Measurements from ENCODE around the gene MZF1.

Gene MZF1

DNA sequence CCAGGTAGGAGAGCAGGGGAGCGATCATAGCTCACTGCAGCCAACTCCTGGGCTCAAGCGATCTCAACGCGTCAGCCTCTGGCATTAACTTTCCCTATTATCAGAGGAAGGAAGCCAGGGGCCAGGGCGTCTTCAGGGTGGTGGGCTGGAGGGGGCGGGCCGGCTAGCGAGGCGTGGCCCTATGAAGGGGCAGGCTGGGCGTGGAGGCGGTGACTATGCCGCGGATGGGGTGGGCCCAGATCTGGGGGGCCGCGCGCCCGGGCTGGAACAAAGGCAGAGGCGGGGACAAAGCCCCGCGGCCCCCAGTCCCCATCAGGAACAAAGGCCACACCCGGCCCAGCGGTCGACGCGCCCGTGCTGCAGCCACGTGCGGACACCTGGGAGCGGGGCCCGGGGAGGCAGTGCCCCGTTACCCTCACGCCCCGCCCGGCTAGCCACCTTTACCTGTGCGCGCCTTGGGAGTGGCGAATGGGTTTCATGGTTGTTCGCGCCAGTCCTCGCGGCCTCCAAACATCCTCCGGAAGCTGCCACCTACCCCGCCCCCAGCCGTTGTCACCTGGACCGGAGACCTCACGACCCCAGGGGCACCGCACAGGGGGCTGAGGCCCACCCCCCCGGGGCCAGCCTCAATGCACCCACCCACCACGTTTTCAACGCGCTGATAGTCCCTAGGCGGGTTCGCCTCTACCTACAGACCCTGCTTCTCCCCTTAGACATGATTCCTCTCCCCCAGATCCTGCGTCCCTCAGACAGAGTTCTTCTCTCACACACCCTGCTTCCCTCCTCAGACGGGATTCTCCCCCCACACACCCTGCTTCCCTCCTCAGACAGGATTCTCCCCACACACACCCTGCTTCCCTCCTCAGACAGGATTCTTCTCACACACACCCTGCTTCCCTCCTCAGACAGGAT, 34.6 kb downstream of the MZF1 start:
- no peak for DNase-seq

DNA sequence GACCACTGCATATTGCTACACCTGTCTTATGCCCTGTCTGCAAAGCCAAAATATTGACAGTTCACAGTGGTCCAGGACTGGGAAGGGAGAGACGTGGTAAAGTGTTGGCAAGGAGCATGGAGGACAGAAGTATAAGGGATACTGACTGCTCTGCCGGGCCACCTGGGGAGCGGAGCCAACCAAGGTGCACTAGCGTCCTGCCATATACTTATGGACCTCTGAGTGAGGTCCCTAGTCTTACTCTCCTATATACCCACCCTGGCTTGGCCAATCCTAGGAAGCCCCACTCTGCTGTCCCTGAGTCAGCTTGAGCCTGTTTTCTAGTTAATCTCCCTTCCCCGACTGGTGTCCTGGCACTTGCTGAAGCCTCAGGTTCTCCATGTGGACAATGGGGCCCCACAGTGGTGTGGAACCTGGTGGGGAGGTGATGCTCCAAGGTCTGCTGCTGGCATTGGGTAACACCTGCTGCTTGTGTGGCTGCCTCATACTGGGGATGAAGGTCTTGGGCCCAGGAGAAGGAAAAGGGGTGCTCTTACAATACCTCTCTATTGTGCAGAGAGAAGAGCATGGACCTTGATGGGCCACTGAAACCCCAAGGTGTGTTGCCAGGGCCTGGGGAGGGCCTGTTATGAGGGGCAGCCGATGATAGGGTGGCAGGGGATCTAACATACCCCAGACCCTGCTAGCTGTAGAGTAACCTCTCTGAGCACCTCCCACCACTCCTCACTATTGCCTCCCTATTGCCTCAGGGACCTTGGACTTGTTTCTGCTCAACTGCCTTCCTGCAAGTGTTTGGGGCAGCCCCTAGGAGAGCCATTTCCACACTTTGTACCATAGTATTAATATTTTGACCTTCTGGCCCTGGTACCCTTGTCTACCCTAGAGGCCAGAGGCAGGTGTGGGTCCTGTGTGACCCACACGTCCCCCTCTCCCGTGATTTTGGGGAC, 36.0 kb downstream of the MZF1 start:
- no peak for DNase-seq

DNA sequence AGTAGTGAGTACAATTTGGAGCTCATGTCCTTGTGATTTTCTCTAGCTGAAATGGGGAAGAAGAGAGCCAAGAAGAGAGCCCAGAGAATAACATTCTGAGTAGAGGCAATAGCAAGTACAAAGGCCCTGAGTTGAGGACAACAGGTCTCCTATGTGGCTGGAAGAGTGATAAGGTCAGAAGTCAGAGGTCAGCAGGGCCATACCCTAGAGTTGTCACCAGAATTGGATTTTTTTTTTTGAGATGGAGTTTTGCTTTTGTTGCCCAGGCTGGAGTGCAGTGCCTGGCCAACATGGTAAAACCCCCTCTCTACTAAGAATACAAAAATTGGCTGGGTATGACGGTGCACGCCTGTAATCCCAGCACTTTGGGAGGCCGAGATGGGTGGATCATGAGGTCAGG, 37.3 kb downstream of the MZF1 start:
- DNase-seq = no peak

DNA sequence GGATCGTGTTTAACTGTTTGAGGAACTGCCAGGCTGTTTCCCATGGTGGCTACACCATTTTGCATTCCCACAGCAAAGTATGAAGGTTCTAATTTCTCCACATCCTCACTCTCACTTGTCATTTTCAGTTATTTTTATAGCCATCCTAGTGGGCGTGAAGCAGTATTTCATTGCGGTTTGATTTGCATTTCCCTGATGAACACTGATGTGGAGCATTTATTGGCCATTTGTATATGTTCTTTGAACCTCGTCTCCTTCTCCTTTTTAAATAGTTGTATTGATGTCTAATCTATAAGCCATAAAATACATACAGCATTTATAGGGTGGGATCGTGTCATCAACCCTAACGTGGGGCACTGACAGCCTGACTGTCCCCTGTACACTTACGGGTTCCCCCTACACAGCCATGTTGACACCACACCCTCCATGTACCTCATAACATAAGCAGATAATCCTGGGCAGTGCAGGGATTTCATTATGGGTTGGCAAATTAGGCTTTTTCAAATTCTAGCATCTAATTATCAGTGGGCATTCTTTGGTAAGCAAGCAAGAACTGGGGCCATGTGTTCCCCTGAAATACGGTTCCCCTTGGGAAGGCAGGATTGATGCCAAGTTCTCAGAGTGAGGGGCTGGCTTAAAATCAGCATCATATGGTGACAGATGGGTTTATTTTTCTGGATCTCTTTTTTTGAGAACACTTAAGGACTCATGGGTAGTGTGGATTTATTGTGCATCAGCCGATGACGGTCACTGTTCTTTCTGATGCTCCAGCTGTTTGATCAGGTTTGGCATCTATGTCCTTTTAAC, 41.9 kb downstream of the MZF1 start:
- no peak for DNase-seq

DNA sequence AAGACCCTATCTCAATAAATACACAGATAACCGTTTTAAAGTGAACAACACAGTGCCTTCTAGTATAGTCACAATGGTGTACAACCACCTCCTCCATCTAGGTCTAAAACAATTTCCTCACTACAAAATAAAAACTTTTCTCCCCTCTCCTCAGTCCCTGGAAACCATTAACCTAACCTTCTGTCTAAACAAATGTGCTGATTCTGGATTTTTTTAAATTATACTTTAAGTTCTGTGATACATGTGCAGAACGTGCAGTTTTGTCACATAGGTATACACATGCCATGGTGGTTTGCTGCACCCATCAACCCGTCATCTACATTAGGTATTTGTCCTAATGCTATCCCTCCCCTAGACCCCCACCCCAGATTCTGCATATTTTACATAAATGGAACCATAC, 43.7 kb downstream of the MZF1 start:
- DNase-seq = no peak

DNA sequence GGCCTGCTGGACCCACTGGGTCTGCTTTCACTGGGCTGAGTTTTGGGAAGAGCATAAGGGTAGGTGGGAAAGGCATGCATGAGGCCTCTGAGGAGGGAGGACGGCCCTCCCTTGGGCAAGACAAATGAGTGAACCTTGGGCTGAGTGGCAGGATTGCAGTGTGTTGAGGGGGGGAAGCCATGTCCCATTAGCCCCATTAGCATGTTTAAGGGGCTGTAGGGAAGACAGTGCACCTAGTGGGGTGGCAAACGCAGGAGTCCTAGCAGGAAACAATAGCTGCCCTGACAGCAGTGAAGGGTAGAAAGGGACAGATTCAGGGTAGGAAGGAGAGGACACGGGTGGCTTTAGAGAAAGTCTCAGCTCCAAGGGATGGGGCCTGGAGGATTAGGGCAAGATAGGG, 50.4 kb downstream of the MZF1 start:
- DNase-seq = no peak

DNA sequence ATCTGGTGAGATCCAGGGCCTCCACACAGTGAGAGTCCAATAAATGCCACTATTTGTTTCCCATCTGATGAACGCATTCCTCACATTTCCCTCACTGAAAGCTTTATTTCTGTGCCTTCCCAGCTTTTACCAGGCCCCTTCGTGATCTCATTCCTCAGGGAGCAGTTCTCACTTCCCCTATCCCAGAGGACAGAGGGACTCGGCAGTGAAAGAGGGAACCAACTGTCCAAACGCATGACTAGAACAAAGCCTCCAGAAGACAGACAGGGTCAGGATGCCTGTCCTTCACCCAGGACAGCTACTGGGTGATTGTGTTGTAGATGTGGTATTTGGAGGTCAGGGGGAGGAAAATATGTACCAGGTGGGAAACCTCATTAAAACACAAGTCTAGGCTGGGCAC, 51.5 kb downstream of the MZF1 start:
- no peak for DNase-seq

DNA sequence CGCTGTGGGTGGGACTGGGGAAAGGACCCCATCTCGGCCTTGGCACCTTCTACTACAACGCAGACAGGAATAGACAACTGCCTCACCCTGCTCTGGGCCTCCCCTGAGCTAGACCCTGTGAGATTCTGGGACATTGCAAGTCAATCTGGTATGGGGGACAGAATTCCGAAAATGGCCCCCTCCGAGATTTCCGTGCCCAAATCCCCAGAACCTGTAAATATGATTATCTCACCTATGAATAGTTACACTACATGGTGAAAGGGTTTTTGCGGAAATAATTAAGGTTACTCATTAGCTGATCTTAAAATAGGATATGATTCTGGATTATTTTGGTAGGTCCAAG, 52.9 kb downstream of the MZF1 start:
- no peak for DNase-seq

DNA sequence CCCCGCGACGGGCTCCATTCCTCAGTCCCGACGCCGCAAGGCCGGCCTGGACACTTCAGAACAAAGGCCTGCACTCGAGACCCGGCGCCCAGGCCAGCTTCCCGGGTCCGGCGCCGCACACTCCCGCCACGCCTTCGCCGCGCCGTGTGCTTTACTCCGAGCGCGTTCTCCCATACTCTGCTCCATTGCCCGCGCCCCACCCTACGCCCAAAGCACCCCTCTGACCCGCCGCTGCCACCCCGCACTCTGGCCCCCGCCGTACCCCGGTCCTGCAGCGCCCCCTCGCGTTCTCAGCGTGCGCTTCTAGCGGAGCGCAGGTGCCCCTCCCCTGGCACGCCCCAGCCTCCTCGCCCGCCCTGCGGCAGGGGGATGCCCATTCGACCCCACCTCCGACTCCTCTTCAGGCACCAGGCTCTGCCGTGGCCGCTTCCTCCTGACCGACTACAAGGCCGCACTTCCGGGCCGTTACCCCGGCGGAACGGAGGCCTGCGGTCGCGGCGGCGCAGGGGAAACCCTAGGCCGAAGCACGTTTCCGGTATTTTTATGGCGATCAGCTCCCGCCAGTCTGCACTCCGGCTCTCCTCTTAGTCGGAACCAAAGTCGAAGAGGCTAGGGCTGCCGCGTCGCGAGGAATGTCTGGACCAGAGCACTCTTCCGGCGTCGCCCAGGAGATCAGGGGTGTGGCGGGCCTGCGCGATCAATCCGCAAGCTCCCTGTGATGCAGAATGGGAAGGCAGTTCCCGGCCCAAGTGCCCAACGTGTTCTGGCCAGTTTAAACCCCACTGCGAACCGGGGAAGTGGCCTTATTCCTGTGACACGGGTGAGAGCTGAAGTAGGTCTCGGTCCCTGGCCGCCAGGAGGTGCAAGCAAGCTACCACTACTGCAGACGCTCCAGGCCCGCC, 53.5 kb downstream of the MZF1 start, which contains the start of gene ZBTB45:
Gene ZBTB45 (minus strand): TSS at position 456 of the 902 bp plus-strand sequence. CDS start 2,137 bp downstream, outside the sequence.
- DNase-seq = peak; percentile 90

DNA sequence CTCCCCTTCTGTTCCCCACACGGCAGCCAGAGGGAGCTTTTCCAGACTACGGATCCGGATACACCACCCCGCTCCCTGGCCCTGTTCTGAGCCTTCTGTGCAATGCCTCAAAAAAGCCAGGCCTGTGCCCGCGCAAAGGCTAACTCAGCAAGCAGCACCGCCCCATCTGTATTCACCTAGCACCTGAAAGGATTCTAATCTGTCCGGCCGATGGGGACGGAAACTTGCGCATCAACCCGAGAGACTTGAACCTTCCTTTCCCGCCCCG, 54.1 kb downstream of the MZF1 start:
- peak; percentile 44 for DNase-seq

DNA sequence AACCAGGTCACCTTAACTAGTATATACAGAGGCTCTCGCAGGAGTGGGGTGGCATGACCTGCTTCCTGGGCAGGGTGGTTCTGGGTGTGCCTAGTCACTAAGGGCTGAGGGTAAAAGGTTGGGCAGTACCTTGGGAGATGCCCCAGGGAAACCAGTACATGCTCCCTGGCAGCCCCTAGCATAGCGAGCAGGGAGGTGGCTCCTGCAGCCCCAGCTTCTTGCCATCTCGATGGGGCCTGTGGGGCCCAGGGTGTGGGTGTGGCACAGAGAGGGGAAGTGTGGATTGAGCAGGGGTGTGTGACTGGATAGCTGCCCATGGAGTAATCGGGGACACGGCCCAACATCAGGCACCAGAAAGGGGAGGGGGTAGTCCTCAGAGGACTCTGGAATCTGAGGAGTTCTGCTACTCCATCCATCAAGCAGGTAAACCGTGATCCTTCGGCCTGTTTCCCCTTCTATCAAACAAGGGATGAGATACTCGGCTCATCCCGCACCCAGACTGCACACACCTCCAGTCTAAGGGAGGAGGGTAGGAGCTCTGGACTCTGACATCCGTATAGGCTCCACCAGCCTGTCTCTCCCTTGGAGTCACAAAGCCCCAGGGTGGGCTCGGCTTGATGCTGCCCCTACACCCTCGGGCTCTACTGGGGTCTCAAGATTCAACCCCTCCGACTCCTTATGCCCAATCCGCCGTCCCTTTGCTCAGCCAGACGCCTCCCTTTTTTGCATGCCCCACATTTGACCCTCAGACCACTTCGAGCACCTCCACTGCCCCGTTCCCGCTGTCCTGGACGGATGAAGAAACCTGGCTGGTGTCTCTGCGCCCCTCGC, 54.7 kb downstream of the MZF1 start:
- DNase-seq = no peak

DNA sequence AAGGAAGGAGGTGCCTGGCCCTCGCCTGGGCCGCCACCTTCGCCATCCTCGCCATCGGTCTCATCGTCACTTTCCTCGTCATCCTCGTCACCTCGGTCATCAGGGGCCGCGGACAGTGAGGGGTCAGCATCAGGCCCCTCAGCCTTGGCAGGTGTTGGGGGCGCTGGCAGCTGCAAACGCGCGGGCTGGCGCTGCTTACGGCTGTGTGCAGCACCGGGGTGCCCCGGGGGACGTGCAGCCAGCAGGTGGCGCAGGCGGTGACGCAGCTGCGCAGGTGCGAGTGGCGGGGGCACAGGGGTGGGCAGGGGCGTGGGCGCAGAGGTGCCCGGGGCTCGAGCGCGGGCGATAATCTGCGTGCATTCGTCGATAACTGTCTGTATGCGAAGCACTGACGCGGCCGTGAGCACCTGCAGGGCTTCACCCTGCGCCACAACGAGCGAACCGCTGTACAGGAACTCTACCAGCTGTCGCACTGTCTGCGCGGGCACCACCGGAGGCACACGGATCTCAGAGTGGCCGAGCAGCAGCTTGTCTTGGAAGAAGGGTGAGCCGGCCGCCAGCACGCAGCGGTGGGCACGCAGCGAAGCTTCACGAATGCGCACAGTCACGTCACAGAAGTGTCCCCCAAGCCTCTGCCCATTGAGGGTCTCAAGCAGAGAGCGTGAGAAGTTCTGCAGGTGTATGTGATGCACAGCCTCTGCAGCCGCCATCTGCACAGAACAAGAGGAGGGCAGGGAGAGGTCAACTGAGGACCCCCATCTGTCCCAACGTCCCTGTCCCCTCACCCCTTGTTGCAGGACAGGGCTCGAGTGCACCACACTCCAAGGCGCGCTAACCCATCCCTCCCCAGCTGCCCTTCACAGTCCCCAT, 55.9 kb downstream of the MZF1 start:
- no peak for DNase-seq

DNA sequence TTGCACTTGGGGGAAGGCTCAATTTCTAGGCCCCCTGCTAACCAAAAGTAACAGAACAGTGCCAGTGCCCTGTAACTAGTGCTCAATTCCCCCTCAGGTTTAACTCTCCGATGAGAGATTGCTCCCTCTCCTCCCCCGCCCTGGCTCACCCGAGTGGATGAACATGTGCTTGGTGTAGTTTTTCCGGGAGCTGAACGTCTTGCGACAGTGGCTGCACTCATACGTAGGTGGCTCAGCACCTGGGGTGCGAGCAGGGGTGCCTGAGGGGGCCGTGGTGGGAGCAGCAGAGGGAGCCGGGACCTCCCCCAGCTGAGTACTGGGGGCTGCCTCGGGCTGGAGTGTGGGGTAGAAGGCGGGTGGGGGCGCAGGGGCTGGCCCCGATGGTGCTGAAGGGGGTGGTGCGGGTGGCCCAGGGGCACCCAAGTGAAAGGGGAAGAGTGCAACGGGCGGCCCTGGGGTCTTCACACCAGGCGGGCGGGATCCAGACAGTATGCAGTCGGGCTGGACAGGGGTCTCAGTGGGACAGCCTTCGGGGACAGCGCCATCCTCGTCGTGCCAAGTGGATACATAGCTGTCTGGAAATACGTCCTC, 56.8 kb downstream of the MZF1 start:
- no peak for DNase-seq

DNA sequence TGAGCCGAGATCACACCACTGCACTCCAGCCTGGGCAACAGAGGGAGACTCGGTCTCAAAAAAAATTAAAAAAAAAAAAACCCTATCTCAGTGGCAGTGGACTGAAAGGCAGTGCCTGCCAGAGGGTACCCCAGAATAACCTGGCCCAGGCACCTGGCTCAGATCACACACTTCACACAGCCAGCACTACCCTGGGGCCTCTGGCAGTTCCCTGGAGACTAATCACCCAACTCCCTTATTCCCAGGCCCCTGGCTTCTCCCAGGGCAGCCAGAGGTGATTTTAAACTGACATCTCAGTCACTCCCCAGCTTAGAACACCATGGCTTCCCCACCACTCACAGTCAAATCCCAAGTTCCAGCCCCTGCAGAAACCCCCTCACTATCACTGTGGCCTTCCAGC, 57.9 kb downstream of the MZF1 start:
- no peak for DNase-seq

DNA sequence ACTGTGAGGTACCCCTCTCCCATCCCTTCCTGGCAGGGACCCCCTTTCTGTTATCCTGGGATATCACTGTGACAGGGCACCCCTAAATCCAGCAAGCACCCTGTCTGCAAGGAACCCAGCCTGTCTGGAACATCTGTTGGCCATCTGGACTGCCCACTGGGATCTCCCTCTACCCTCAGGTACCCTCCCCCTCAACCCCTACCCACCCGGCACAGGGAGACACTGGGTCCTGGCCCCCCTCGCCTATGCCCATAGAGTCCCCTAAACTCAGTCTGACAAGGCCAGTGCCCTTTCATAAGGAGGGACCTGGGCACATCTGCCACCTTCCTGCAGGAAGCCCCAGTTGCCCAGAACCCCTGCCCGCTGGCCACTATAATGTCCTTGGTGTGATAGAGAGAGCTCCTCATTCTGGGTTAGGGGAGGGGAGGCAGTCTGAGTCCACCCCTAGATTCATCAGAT, 58.5 kb downstream of the MZF1 start:
- DNase-seq = no peak

DNA sequence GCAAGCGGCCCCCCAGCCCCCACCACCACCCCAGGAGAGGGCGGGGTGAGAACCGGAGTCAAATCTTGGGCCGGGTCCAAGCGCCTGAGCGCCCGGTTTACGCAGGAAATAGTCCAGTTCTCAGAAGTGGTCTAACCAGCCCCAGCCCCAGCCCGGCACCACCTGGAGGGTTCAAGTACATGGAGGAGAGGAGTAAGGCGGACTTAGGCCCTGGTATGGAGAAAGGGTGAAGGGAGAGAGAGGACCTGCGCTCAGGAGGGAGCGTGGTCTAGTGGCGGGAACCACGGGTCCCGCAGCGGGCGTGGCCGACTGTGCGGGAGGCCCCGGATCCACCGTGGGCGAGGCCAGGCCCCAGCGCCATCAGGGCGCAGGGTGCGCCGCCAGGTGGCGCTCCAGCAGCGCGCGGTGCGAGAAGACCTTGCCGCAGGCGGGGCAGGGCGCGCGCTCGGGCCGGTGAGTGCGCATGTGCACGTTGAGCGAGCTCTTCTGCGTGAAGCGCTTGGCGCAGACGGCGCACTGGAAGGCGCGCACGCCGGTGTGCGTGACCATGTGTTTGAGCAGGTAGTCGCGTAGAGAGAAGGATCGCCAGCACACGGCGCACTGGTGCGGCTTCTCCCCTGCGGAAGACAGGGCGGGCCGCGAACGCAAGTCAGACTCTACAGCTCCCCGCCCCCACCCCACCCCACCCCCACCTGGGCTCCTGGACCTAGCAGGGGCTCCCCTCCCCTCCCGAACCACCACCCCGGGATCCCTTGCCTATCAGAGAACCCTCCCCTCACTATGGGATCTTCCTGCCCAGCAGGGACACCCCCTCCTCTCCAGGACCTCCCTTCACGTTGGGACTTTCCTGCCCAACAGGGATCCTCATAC, 59.2 kb downstream of the MZF1 start:
- peak; percentile 82 for DNase-seq

DNA sequence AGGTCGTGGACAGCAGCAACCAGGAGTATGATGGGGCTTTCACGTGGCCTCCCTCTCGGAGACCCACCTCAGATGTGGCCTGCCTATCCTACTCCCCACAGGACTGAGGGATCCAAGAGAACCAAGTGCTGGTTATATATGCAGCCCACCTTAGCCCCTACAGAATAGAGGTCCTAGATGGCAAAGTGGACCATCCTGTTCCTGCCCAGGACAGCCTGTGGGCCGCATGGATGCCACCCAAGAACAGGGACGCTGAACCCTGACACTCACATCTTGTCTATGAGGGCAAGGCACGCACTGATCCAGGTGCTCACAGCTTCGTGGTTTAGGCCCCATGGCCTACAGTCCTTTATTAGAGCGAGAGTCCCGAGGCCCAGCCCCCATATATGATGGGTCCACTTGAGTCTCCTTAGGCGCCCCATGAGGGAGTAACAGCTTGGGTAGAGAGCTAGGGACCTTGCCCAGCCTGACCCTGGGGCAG, 59.9 kb downstream of the MZF1 start:
- no peak for DNase-seq

All from NCI-H1092 (cell line).